ENCODE data around the gene S1PR5. TPM values are rescaled to one million over a fixed set of nuclear protein-coding genes. Genes with fewer than 3 reads are reported as not detected.

S1PR5 gene
- total RNA-seq, 4 donors from 2014 or later = 1.8 to 2.6 TPM; not detected in 2

GRCh38 chr19:10550336-10550735 lies 33.1 kb upstream of the S1PR5 start:
- Histone ChIP-seq H3K36me3 (no peaks in the 10 kb centered on the region), H3K27ac (no peak overlapping the region), H3K27me3 (no peaks in the 10 kb centered on the region), H3K4me1 (peaks cover 0 to 3% of the 10 kb centered on the region in 2 donors), H3K4me3 (no peak overlapping the region), H3K9me3 (no peaks in the 10 kb centered on the region)
- intact Hi-C loops (cut with DNase I; ENCODE audit: low total_unique reads) = no loop called here
- no peak for DNase-seq
- TF ChIP-seq CTCF (IDR thresholded peaks at IDR 0.05) (no peak), POLR2A (IDR thresholded peaks at IDR 0.05) (no peak)

GRCh38 chr19:10549733-10550132 lies 32.5 kb upstream of the S1PR5 start:
- Histone ChIP-seq H3K4me3 (no peak overlapping the region), H3K27ac (no peak overlapping the region), H3K36me3 (no peaks in the 10 kb centered on the region), H3K4me1 (peaks cover 0 to 4% of the 10 kb centered on the region in 2 donors), H3K27me3 (no peaks in the 10 kb centered on the region), H3K9me3 (no peaks in the 10 kb centered on the region)
- DNase-seq = no peak
- TF ChIP-seq POLR2A (IDR thresholded peaks at IDR 0.05) = no peak
- no peak for TF ChIP-seq CTCF (IDR thresholded peaks at IDR 0.05)
- intact Hi-C loops (cut with DNase I; ENCODE audit: low total_unique reads) = no loop called here

- intact Hi-C loops (cut with DNase I; ENCODE audit: low total_unique reads) = no loop called here
- no peaks in the 10 kb centered on the region for H3K27me3 ChIP-seq
- no peak overlapping the region for H3K27ac ChIP-seq
- no peaks in the 10 kb centered on the region for H3K36me3 ChIP-seq
- peaks cover 0 to 4% of the 10 kb centered on the region in 2 donors for H3K4me1 ChIP-seq
- no peaks in the 10 kb centered on the region for H3K9me3 ChIP-seq
- H3K4me3 ChIP-seq = no peak overlapping the region
- TF ChIP-seq CTCF (IDR thresholded peaks at IDR 0.05) (no peak), POLR2A (IDR thresholded peaks at IDR 0.05) (no peak)
- no peak for DNase-seq
These were observed 31.6 kb upstream of the S1PR5 start for GRCh38 chr19:10548746-10549276.

GRCh38 chr19:10546817-10547216 lies 29.6 kb upstream of the S1PR5 start:
- intact Hi-C loops (cut with DNase I; ENCODE audit: low total_unique reads) = no loop called here
- no peak overlapping the region for H3K27ac ChIP-seq
- H3K4me1 ChIP-seq = peaks cover 0 to 4% of the 10 kb centered on the region in 2 donors
- no peak overlapping the region for H3K4me3 ChIP-seq
- H3K36me3 ChIP-seq = no peaks in the 10 kb centered on the region
- TF ChIP-seq POLR2A (IDR thresholded peaks at IDR 0.05) (no peak), CTCF (IDR thresholded peaks at IDR 0.05) (no peak)
- no peaks in the 10 kb centered on the region for H3K27me3 ChIP-seq
- DNase-seq = no peak
- H3K9me3 ChIP-seq = no peaks in the 10 kb centered on the region

GRCh38 chr19:10544753-10545251 lies 27.6 kb upstream of the S1PR5 start:
- Histone ChIP-seq H3K4me1 (peaks cover 0 to 4% of the 10 kb centered on the region in 2 donors), H3K27me3 (no peaks in the 10 kb centered on the region), H3K9me3 (no peaks in the 10 kb centered on the region), H3K4me3 (peak overlapping the region; percentile 59 to 95), H3K27ac (peak overlapping the region; percentile 78 to 93), H3K36me3 (no peaks in the 10 kb centered on the region)
- DNase-seq = no peak
- intact Hi-C loops (cut with DNase I; ENCODE audit: low total_unique reads) = no loop called here
- TF ChIP-seq POLR2A (IDR thresholded peaks at IDR 0.05) (no peak), CTCF (IDR thresholded peaks at IDR 0.05) (no peak)

Data from uterus (tissue), 4 donors.